OCI-LY7 (cell line): Measurements from ENCODE around the gene TPM2. TPM values are rescaled to one million over a fixed set of nuclear protein-coding genes. Genes with fewer than 3 reads are reported as not detected.

Source experiments
- BruUV-seq: library from RNA; stranded (reverse); fragments of 400-500 nt; replicated peaks from 2 replicates; lab custom pipeline; 2021; lab: Mats Ljungman, UMichigan
- CTCF ChIA-PET: fragments of 300-600 bp; sonication (Branson Sonifier 250); formaldehyde crosslinking; loops from one replicate; lab custom pipeline; 2022; ENCODE audit warnings: antibody characterized with exemption; ENCODE audit not compliant: unreplicated experiment; lab: Charles Lee
- POLR2A ChIA-PET: fragments of 300-600 bp; sonication (Branson Sonifier 250); formaldehyde crosslinking; loops from one replicate; lab custom pipeline; 2022; ENCODE audit warnings: antibody characterized with exemption; lab: Charles Lee
- DNase-seq: peaks from one replicate; pipeline ENCODE4 v3.0.0-alpha.2; 2015; ENCODE audit warnings: low spot score
- H2AFZ ChIP-seq: fragments of 200-600 bp; sonication (generic), shearing (Covaris generic); 2 replicates; pipeline ENCODE4 v1.6.1; 2014; ENCODE audit warnings: mild to moderate bottlenecking, antibody characterized with exemption, low read length, moderate library complexity
- H3K27ac ChIP-seq: fragments of 200-600 bp; sonication (generic); 2 replicates; pipeline ENCODE4 v1.5.1; 2014; ENCODE audit warnings: mixed run types, low read depth, mild to moderate bottlenecking, moderate library complexity, low read length, inconsistent platforms; ENCODE audit not compliant: poor library complexity, severe bottlenecking
- H3K36me3 ChIP-seq: fragments of 200-600 bp; sonication (generic); 2 replicates; pipeline ENCODE4 v1.6.1; 2014; ENCODE audit warnings: mild to moderate bottlenecking, antibody characterized with exemption, low read length, moderate library complexity, mixed read lengths; ENCODE audit not compliant: insufficient read depth
- H3K4me1 ChIP-seq: fragments of 200-600 bp; sonication (generic); 2 replicates; pipeline ENCODE4 v1.5.1; 2014; ENCODE audit warnings: mild to moderate bottlenecking, low read length; ENCODE audit not compliant: insufficient read depth, poor library complexity, severe bottlenecking
- H3K4me2 ChIP-seq: fragments of 200-600 bp; sonication (generic); 2 replicates; pipeline ENCODE4 v1.6.1; 2014; ENCODE audit warnings: mild to moderate bottlenecking, low read length
- H3K4me3 ChIP-seq: fragments of 200-600 bp; sonication (generic); 2 replicates; pipeline ENCODE4 v1.5.1; 2014; ENCODE audit warnings: mild to moderate bottlenecking, low read depth, low read length; ENCODE audit not compliant: poor library complexity, severe bottlenecking
- H3K79me2 ChIP-seq: fragments of 200-600 bp; sonication (generic); 2 replicates; pipeline ENCODE4 v1.6.1; 2016; ENCODE audit warnings: low read depth, mild to moderate bottlenecking, low read length, moderate library complexity, mixed read lengths; ENCODE audit not compliant: insufficient read depth
- H3K9me2 ChIP-seq: fragments of 200-600 bp; sonication (generic); 2 replicates; pipeline ENCODE4 v1.6.1; 2016; ENCODE audit warnings: mild to moderate bottlenecking, low read length, mixed read lengths; ENCODE audit not compliant: insufficient read depth
- H3K9me3 ChIP-seq: fragments of 200-600 bp; sonication (generic); 2 replicates; pipeline ENCODE4 v1.6.1; 2014; ENCODE audit warnings: mild to moderate bottlenecking, mixed run types, low read length, mixed read lengths
- H4K20me1 ChIP-seq: fragments of 200-600 bp; sonication (generic); 2 replicates; pipeline ENCODE4 v1.6.1; 2014; ENCODE audit warnings: mild to moderate bottlenecking, antibody characterized with exemption, low read length, moderate library complexity, mixed read lengths; ENCODE audit not compliant: insufficient read depth
- EZH2phosphoT487 ChIP-seq: fragments of 200-600 bp; sonication (generic); IDR thresholded peaks from 2 replicates; pipeline ENCODE4 v1.6.1; 2018; ENCODE audit warnings: low read depth, borderline replicate concordance, mild to moderate bottlenecking, mixed run types, antibody characterized with exemption, low read length, moderate library complexity, mixed read lengths
- intact Hi-C: fragments of 100-400 bp; cut with micrococcal nuclease; formaldehyde crosslinking; loops from one replicate; pipeline ENCODE4 v1.10.0; 2022; ENCODE audit not compliant: unreplicated experiment
- microRNA-seq: library from miRNA; unstranded; fragments of <30 nt; microRNA quantifications from one replicate; pipeline ENCODE4 v1.2.0, GENCODE V29; 2022; ENCODE audit warnings: borderline replicate concordance
- small RNA-seq: library from RNA; depleted of rRNA; stranded (forward); fragments of <200 nt; gene quantifications from one replicate; pipeline ENCODE3, GENCODE V24; 2014
- total RNA-seq, 2 experiments: library from RNA; depleted of rRNA in 1 of 2; stranded (reverse); fragments of >200 nt in 1 of 2; shearing (Covaris generic) in 1 of 2; gene quantifications; 2 replicates each; pipeline ENCODE4 v1.2.3, GENCODE V29; 2014 to 2022
- TF ChIP-seq, protein P1 (sequence below): fragments of 200-600 bp; sonication (generic); conservative IDR thresholded peaks from 2 replicates; pipeline ENCODE4 v1.5.1; 2014; ENCODE audit warnings: mild to moderate bottlenecking, antibody characterized with exemption, low read length, moderate library complexity, mixed read lengths

Gene TPM2
- total RNA-seq, 2 experiments from 2014 or later: 2.5 TPM; not detected in 1

DNA sequence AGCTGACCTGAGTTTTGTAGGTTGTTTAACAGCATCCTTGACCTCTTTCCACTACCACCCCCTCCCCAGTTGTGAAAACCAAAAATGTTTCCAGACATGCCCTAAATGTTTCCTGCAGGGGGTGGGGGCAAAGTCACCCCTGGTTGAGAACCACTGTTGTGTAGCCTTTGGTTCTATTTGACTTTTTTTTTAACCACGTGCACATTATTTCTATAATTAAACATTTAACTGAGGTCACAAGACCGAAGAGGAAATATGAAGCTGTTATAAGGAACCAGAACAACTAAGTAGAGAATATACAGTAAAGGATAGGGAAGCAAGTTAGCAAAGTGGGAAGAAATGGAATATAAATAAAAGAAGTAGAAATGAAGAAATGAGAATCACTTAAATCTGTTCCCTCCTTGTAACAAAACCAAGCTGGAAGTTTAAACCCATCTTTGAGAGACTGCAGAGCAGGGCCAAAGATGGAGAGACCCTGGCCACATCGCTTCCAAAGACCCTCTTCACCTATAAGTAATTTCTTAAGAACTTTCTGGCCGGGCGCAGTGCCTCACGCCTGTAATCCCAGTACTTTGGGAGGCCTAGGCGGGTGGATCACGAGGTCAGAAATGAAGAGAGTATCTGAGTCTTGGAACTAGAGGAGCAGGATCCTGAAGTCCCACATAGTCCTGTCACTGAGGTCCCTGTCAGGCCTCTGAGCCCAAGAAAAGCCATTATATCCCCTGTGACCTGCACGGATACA, 53.4 kb downstream of the TPM2 start:
- peak overlapping the region; percentile 94 for H3K27ac ChIP-seq
- no peaks in the 10 kb centered on the region for H3K79me2 ChIP-seq
- peak overlapping the region; percentile 28 for H3K4me3 ChIP-seq
- no peak for TF ChIP-seq EZH2phosphoT487
- TF ChIP-seq, protein P1, sequence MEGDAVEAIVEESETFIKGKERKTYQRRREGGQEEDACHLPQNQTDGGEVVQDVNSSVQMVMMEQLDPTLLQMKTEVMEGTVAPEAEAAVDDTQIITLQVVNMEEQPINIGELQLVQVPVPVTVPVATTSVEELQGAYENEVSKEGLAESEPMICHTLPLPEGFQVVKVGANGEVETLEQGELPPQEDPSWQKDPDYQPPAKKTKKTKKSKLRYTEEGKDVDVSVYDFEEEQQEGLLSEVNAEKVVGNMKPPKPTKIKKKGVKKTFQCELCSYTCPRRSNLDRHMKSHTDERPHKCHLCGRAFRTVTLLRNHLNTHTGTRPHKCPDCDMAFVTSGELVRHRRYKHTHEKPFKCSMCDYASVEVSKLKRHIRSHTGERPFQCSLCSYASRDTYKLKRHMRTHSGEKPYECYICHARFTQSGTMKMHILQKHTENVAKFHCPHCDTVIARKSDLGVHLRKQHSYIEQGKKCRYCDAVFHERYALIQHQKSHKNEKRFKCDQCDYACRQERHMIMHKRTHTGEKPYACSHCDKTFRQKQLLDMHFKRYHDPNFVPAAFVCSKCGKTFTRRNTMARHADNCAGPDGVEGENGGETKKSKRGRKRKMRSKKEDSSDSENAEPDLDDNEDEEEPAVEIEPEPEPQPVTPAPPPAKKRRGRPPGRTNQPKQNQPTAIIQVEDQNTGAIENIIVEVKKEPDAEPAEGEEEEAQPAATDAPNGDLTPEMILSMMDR: no peak
- peak overlapping the region; percentile 76 for H3K4me2 ChIP-seq
- ChIA-PET POLR2A (interaction anchor here (0.6 to 3.3 kb wide), 11 partner anchors 9 to 28 kb away, joined by 3 to 36 read pairs (median 4); partner anchors contain the start of genes ARHGEF39 and SIT1), CTCF (no interaction called here)
- H3K36me3 ChIP-seq: peaks cover 14% of the 10 kb centered on the region
- DNase-seq: peak; percentile 82
- intact Hi-C loops: no loop called here
- no TSS peak for BruUV-seq
- peak overlapping the region; percentile 54; the same call in 1 of the 2 replicates for H2AFZ ChIP-seq
- H3K9me3 ChIP-seq: peaks cover 9% of the 10 kb centered on the region; the same call in 1 of the 2 replicates
- no peaks in the 10 kb centered on the region for H4K20me1 ChIP-seq
- H3K9me2 ChIP-seq: no peaks in the 10 kb centered on the region
- H3K4me1 ChIP-seq: peaks cover 71% of the 10 kb centered on the region

DNA sequence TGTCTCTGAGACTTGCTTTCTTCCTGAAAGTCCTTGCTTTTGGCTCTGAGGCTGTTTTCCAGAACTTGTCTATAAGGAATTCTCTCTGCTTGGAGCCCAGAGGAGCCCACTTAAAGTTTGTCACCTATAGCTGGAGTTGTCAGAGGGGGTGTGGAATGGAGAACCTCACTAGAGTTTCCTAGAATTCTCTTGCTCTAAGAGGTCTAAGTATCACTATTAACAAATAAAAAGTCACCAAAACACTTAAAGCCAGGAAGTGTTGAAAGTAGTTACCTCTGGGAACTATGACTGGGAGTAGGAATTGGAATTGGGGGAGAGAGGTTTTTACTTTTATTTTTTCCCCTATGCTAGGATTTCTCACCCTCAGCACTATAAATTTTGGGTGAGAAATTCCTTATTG, 54.0 kb downstream of the TPM2 start:
- Histone ChIP-seq H2AFZ (peak overlapping the region; percentile 54; the same call in 1 of the 2 replicates), H3K4me3 (peak overlapping the region; percentile 28), H3K27ac (peak overlapping the region; percentile 94), H3K4me1 (peaks cover 71% of the 10 kb centered on the region), H4K20me1 (no peaks in the 10 kb centered on the region), H3K79me2 (no peaks in the 10 kb centered on the region), H3K9me3 (peaks cover 6% of the 10 kb centered on the region; the same call in 1 of the 2 replicates), H3K36me3 (peaks cover 8% of the 10 kb centered on the region), H3K4me2 (peak overlapping the region; percentile 76), H3K9me2 (no peaks in the 10 kb centered on the region)
- intact Hi-C loops: no loop called here
- ChIA-PET CTCF (no interaction called here), POLR2A (interaction anchor here (0.6 to 3.3 kb wide), 12 partner anchors 9 to 135 kb away, joined by 3 to 36 read pairs (median 4); partner anchors contain the start of gene ARHGEF39)
- BruUV-seq: no TSS peak
- TF ChIP-seq EZH2phosphoT487: no peak
- TF ChIP-seq, protein P1: no peak
- no peak for DNase-seq

Small RNA genes within 50 kb of the gene (microRNA-seq; reads per million reads assigned to microRNA genes)
- gene MIR6852: not detected
- not detected for gene MIR6853

Small RNA genes within 50 kb of the gene (small RNA-seq; reads per million reads assigned to genes)
- gene MIR6853: not detected
- not detected for gene RMRP
- not detected for gene RN7SL22P

Other genes with a start within 250 kb of the TPM2 start
- not detected in 2 replicates for gene RUSC2, start 199.8 kb downstream of the TPM2 start, total RNA-seq (2014; rRNA removed; shearing (Covaris generic))
- not detected in 2 replicates for gene RUSC2, start 199.8 kb downstream of the TPM2 start, total RNA-seq (2022)
- 15.0 and 18.3 TPM in 2 replicates for gene TESK1, start 84.7 kb downstream of the TPM2 start, total RNA-seq (2014; rRNA removed; shearing (Covaris generic))
- 36.9 and 42.2 TPM in 2 replicates for gene TESK1, start 84.7 kb downstream of the TPM2 start, total RNA-seq (2022)
- gene CD72, start 71.5 kb downstream of the TPM2 start, total RNA-seq (2014; rRNA removed; shearing (Covaris generic)): 91.4 and 107 TPM in 2 replicates
- 63.0 and 67.6 TPM in 2 replicates for gene CD72, start 71.5 kb downstream of the TPM2 start, total RNA-seq (2022)
- 176 and 210 TPM in 2 replicates for gene SIT1, start 39.0 kb downstream of the TPM2 start, total RNA-seq (2014; rRNA removed; shearing (Covaris generic))
- 93.0 and 121 TPM in 2 replicates for gene SIT1, start 39.0 kb downstream of the TPM2 start, total RNA-seq (2022)
- 21,739 and 26,575 TPM in 2 replicates for gene RMRP, start 31.9 kb downstream of the TPM2 start, total RNA-seq (2014; rRNA removed; shearing (Covaris generic))
- 4,033 and 12,624 TPM in 2 replicates for gene RMRP, start 31.9 kb downstream of the TPM2 start, total RNA-seq (2022)
- 16.5 and 20.3 TPM in 2 replicates for gene CCDC107, start 31.6 kb downstream of the TPM2 start, total RNA-seq (2014; rRNA removed; shearing (Covaris generic))
- gene CCDC107, start 31.6 kb downstream of the TPM2 start, total RNA-seq (2022): 10.0 and 11.4 TPM in 2 replicates
- gene ARHGEF39, start 24.7 kb downstream of the TPM2 start, total RNA-seq (2014; rRNA removed; shearing (Covaris generic)): 22.7 and 30.8 TPM in 2 replicates
- gene ARHGEF39, start 24.7 kb downstream of the TPM2 start, total RNA-seq (2022): 48.1 and 53.6 TPM in 2 replicates
- gene CA9, start 16.0 kb downstream of the TPM2 start, total RNA-seq (2014; rRNA removed; shearing (Covaris generic)): 0.10 and 0.16 TPM in 2 replicates
- not detected in 2 replicates for gene CA9, start 16.0 kb downstream of the TPM2 start, total RNA-seq (2022)
- gene TLN1, start 42.3 kb upstream of the TPM2 start, total RNA-seq (2014; rRNA removed; shearing (Covaris generic)): 87.5 and 98.8 TPM in 2 replicates
- 169 and 177 TPM in 2 replicates for gene TLN1, start 42.3 kb upstream of the TPM2 start, total RNA-seq (2022)
- 16.8 and 18.2 TPM in 2 replicates for gene CREB3, start 42.7 kb upstream of the TPM2 start, total RNA-seq (2014; rRNA removed; shearing (Covaris generic))
- 21.9 and 23.0 TPM in 2 replicates for gene CREB3, start 42.7 kb upstream of the TPM2 start, total RNA-seq (2022)
- 66.0 and 75.4 TPM in 2 replicates for gene GBA2, start 59.3 kb upstream of the TPM2 start, total RNA-seq (2014; rRNA removed; shearing (Covaris generic))
- 68.2 and 70.4 TPM in 2 replicates for gene GBA2, start 59.3 kb upstream of the TPM2 start, total RNA-seq (2022)
- gene RGP1, start 59.4 kb upstream of the TPM2 start, total RNA-seq (2014; rRNA removed; shearing (Covaris generic)): 12.3 and 13.5 TPM in 2 replicates
- 27.1 and 31.3 TPM in 2 replicates for gene RGP1, start 59.4 kb upstream of the TPM2 start, total RNA-seq (2022)
- gene MSMP, start 64.4 kb upstream of the TPM2 start, total RNA-seq (2014; rRNA removed; shearing (Covaris generic)): 0.67 and 2.3 TPM in 2 replicates
- gene MSMP, start 64.4 kb upstream of the TPM2 start, total RNA-seq (2022): 4.1 and 4.4 TPM in 2 replicates
- 3.0 and 9.8 TPM in 2 replicates for gene NPR2, start 101.7 kb upstream of the TPM2 start, total RNA-seq (2014; rRNA removed; shearing (Covaris generic))
- gene NPR2, start 101.7 kb upstream of the TPM2 start, total RNA-seq (2022): 3.5 and 4.7 TPM in 2 replicates
- gene SPAG8, start 122.3 kb upstream of the TPM2 start, total RNA-seq (2014; rRNA removed; shearing (Covaris generic)): 1.1 and 3.9 TPM in 2 replicates
- gene SPAG8, start 122.3 kb upstream of the TPM2 start, total RNA-seq (2022): 3.6 and 5.1 TPM in 2 replicates
- 74.3 and 82.5 TPM in 2 replicates for gene HINT2, start 125.1 kb upstream of the TPM2 start, total RNA-seq (2014; rRNA removed; shearing (Covaris generic))
- gene HINT2, start 125.1 kb upstream of the TPM2 start, total RNA-seq (2022): 83.1 and 84.5 TPM in 2 replicates
- gene FAM221B, start 138.8 kb upstream of the TPM2 start, total RNA-seq (2014; rRNA removed; shearing (Covaris generic)): not detected in 2 replicates
- not detected in 2 replicates for gene FAM221B, start 138.8 kb upstream of the TPM2 start, total RNA-seq (2022)
- 3.1 and 3.2 TPM in 2 replicates for gene TMEM8B, start 139.3 kb upstream of the TPM2 start, total RNA-seq (2014; rRNA removed; shearing (Covaris generic))
- gene TMEM8B, start 139.3 kb upstream of the TPM2 start, total RNA-seq (2022): 15.7 and 19.1 TPM in 2 replicates
- gene OR13J1, start 180.5 kb upstream of the TPM2 start, total RNA-seq (2014; rRNA removed; shearing (Covaris generic)): not detected in 2 replicates
- gene OR13J1, start 180.5 kb upstream of the TPM2 start, total RNA-seq (2022): not detected in 2 replicates
- not detected in 2 replicates for gene HRCT1, start 216.3 kb upstream of the TPM2 start, total RNA-seq (2014; rRNA removed; shearing (Covaris generic))
- gene HRCT1, start 216.3 kb upstream of the TPM2 start, total RNA-seq (2022): not detected in 2 replicates
- gene SPAAR, start 219.6 kb upstream of the TPM2 start, total RNA-seq (2014; rRNA removed; shearing (Covaris generic)): not detected in 2 replicates
- gene SPAAR, start 219.6 kb upstream of the TPM2 start, total RNA-seq (2022): not detected in 2 replicates